Panc1 (cell line): ENCODE measurements around the gene NOP56.

Source experiments
- CTCF ChIP-seq: fragments of 450-650 bp; IDR thresholded peaks from 2 replicates; pipeline ENCODE4 v1.5.1; 2017; ENCODE audit warnings: mild to moderate bottlenecking
- POLR2AphosphoS5 ChIP-seq: IDR thresholded peaks from 2 replicates; pipeline ENCODE4 v1.6.1; 2012; ENCODE audit warnings: mild to moderate bottlenecking, low read depth, low read length, moderate library complexity
- REST ChIP-seq, 2 experiments: IDR thresholded peaks; 2 replicates each; pipeline ENCODE4 v1.6.1; 2011 to 2012; ENCODE audit warnings: low read depth in 2 of 2, control low read depth in 1 of 2, low read length in 1 of 2, mild to moderate bottlenecking in 1 of 2, moderate library complexity in 1 of 2; ENCODE audit not compliant: insufficient read depth in 1 of 2
- TCF7L2 ChIP-seq: IDR thresholded peaks from 2 replicates; pipeline ENCODE4 v1.6.1; 2011; ENCODE audit warnings: mild to moderate bottlenecking, low read depth, low read length, inconsistent platforms

- TF ChIP-seq CTCF (no peak), POLR2AphosphoS5 (no peak), REST (IDR thresholded peaks at IDR 0.05; ENCODE audit: insufficient read depth in 1 of 2, low read depth in 2 of 2, low read length in 1 of 2) (no peak), TCF7L2 (no peak)
Observed at GRCh38 chr20:2672446-2672845, 20.0 kb downstream of the NOP56 start.
